Measurements from ENCODE around the gene CD44.

DNA sequence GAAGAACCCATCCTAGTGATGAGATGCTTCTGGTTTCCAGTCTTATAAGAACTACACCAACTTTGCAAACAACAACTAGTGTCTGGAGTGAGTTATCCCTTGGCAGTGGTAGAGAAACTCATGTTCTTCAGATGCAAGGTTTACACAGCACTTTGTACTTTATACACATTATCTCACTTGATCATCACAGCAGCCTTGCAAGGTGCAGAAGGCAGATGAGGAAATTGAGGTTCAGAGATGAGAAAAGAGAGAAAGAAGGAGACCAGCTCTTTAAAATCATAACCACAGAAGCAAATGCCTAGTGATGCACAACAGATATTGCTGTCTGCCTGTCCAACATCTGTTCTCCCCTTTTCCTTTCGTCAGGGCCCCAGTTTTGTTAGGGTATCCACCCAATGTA is 16.7 kb upstream of the CD44 start:
- TF ChIP-seq, protein P1, sequence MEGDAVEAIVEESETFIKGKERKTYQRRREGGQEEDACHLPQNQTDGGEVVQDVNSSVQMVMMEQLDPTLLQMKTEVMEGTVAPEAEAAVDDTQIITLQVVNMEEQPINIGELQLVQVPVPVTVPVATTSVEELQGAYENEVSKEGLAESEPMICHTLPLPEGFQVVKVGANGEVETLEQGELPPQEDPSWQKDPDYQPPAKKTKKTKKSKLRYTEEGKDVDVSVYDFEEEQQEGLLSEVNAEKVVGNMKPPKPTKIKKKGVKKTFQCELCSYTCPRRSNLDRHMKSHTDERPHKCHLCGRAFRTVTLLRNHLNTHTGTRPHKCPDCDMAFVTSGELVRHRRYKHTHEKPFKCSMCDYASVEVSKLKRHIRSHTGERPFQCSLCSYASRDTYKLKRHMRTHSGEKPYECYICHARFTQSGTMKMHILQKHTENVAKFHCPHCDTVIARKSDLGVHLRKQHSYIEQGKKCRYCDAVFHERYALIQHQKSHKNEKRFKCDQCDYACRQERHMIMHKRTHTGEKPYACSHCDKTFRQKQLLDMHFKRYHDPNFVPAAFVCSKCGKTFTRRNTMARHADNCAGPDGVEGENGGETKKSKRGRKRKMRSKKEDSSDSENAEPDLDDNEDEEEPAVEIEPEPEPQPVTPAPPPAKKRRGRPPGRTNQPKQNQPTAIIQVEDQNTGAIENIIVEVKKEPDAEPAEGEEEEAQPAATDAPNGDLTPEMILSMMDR (IDR thresholded peaks at IDR 0.05), result no peak
- TF ChIP-seq POLR2A (IDR thresholded peaks at IDR 0.05), result no peak
